Ovary (tissue), 9 donors: ENCODE results near the gene MRPL11. TPM values are rescaled to one million over a fixed set of nuclear protein-coding genes. Genes with fewer than 3 reads are reported as not detected.

Experiments used
- DNase-seq, 5 donors: peaks; one replicate each; pipeline ENCODE4 v3.0.0-alpha.2; 2019 to 2020
- H3K27ac ChIP-seq, 2 donors: fragments of 200-600 bp; one replicate each; pipeline versions ENCODE4 v1.5.1 to v1.8.0; 2019 to 2022
- H3K27me3 ChIP-seq: fragments of 200-600 bp; one replicate; pipeline ENCODE4 v1.8.0; 2022
- H3K36me3 ChIP-seq: fragments of 200-600 bp; sonication (generic); one replicate; pipeline ENCODE4 v1.5.1; 2019
- H3K4me1 ChIP-seq: one replicate; pipeline ENCODE4 v1.8.1; 2013; ENCODE audit warnings: mild to moderate bottlenecking, moderate library complexity; ENCODE audit not compliant: insufficient read depth
- H3K4me3 ChIP-seq: fragments of 200-600 bp; sonication (generic); one replicate; pipeline ENCODE4 v1.5.1; 2017
- H3K9me3 ChIP-seq, 2 donors: fragments of 200-600 bp in 1 of 2; sonication (generic) in 1 of 2; one replicate each; pipeline versions ENCODE4 v1.5.1 to v1.8.1; 2013 to 2019; ENCODE audit warnings: mild to moderate bottlenecking in 1 of 2, moderate library complexity in 1 of 2
- CTCF ChIP-seq, 3 donors: fragments of 450-650 bp in 2 of 3; fragments of 200-600 bp in 1 of 3; IDR thresholded peaks; one replicate each; pipeline versions ENCODE4 v1.5.1 to v1.8.0; 2016 to 2022; ENCODE audit warnings: antibody characterized with exemption in 3 of 3, mild to moderate bottlenecking in 1 of 3
- EP300 ChIP-seq: sonication (generic); formaldehyde crosslinking; IDR thresholded peaks from one replicate; pipeline ENCODE4 v1.6.1; 2017; ENCODE audit warnings: antibody characterized with exemption
- POLR2A ChIP-seq: fragments of 450-650 bp; IDR thresholded peaks from one replicate; pipeline ENCODE4 v1.6.1; 2017; ENCODE audit warnings: antibody characterized with exemption, mild to moderate bottlenecking, moderate library complexity
- WGBS, 3 donors: extraction: QIAGEN DNeasy Blood & Tissue Kit in 1 of 3; methylation state at CpG; one replicate each; pipeline versions ENCODE4 v1.1.5 to v1.1.7; 2013 to 2017; 5-methylcytosine and 5-hydroxymethylcytosine counted together
- intact Hi-C, 4 donors: fragments of 100-400 bp; cut with DNase I; formaldehyde crosslinking; loops; one replicate each; pipeline versions ENCODE4 v1.11.0 to v1.15.1; 2022 to 2023
- polyA plus RNA-seq, 2 donors: library from polyadenylated mRNA; stranded (reverse); fragments of 200-250 nt in 1 of 2; fragments of 350-450 nt in 1 of 2; fragmentation: Illumina TruSeq in 1 of 2; extraction: RNeasy Lipid Tissue Mini Kit (QIAGEN cat#74804) in 1 of 2; gene quantifications; one replicate each; pipeline ENCODE4 v1.2.3, GENCODE V29; 2013 to 2014
- total RNA-seq, 7 donors: library from RNA; depleted of rRNA in 2 of 7; stranded (reverse); fragments of >200 nt in 2 of 7; fragmentation: NEBNext Ultra II Directional in 3 of 7; extraction: Animal tissue kit (Norgen Biotek cat#: 25700) in 3 of 7; gene quantifications; one replicate each; pipeline versions ENCODE4 v1.1.0 to v1.2.4, GENCODE V29; 2016 to 2023
- donor health status: DM: no; HTN: no; CAD: no; lungs with moderate emphysema.
- donor health status: DM: no; HTN: no; CAD: no.
- donor health status: Bipolar disorder and iron deficiency.
- donor health status: DM: yes; HTN: yes; CAD: no.
- donor health status: DM: no; HTN: no; CAD: no.
- donor health status: DM: yes; HTN: yes; CAD: no.

Gene MRPL11
- total and polyA plus RNA-seq, 9 donors: 30.9 to 53.5 (median 41.4) TPM

- Histone ChIP-seq H3K4me1 (peaks cover 7% of the 10 kb centered on the region), H3K27me3 (no peaks in the 10 kb centered on the region), H3K36me3 (no peaks in the 10 kb centered on the region), H3K9me3 (no peaks in the 10 kb centered on the region), H3K27ac (no peak overlapping the region), H3K4me3 (no peak overlapping the region)
- 3 to 6% (median 4%) methylated on average over 19 to 30 of the region's 30 CpGs for WGBS, 3 donors
- intact Hi-C loops: loop anchor here in 1 of 4 donors (10.0 kb wide), 1 partner anchor 265 kb away; no protein-coding TSS in a partner anchor
- DNase-seq: no peak
- TF ChIP-seq EP300: no peak
Observed at GRCh38 chr11:66419825-66420224, 18.8 kb downstream of the MRPL11 start.

GRCh38 chr11:66418986-66419308, 19.7 kb downstream of the MRPL11 start:
- TF ChIP-seq POLR2A (no peak), CTCF (IDR thresholded peaks at IDR 0.05) (no peak), EP300 (no peak)
- Histone ChIP-seq H3K27me3 (no peaks in the 10 kb centered on the region), H3K9me3 (no peaks in the 10 kb centered on the region), H3K4me1 (peaks cover 7% of the 10 kb centered on the region), H3K36me3 (no peaks in the 10 kb centered on the region), H3K27ac (no peak overlapping the region), H3K4me3 (no peak overlapping the region)
- no peak for DNase-seq
- intact Hi-C loops: loop anchor here in 1 of 4 donors (10.0 kb wide), 1 partner anchor 266 kb away; no protein-coding TSS in a partner anchor
- WGBS, 3 donors: 33 to 48% (median 35%) methylated on average over 3 of the region's 3 CpGs

- peaks cover 7% of the 10 kb centered on the region for H3K4me1 ChIP-seq
- H3K9me3 ChIP-seq: no peaks in the 10 kb centered on the region
- H3K27ac ChIP-seq: no peak overlapping the region
- intact Hi-C loops: loop anchor here in 1 of 4 donors (10.0 kb wide), 1 partner anchor 266 kb away; no protein-coding TSS in a partner anchor
- peak; percentile 50 to 78 (median 69) for DNase-seq
- H3K27me3 ChIP-seq: no peaks in the 10 kb centered on the region
- no peak overlapping the region for H3K4me3 ChIP-seq
- 4 to 10% (median 9%) methylated on average over 16 of the region's 16 CpGs for WGBS, 3 donors
- TF ChIP-seq CTCF (IDR thresholded peaks at IDR 0.05) (no peak), POLR2A (no peak), EP300 (no peak)
- no peaks in the 10 kb centered on the region for H3K36me3 ChIP-seq
Observed at GRCh38 chr11:66418168-66418985, 20.3 kb downstream of the MRPL11 start.

GRCh38 chr11:66417000-66417399, 21.6 kb downstream of the MRPL11 start:
- Histone ChIP-seq H3K4me3 (no peak overlapping the region), H3K27me3 (no peaks in the 10 kb centered on the region), H3K36me3 (no peaks in the 10 kb centered on the region), H3K27ac (no peak overlapping the region), H3K4me1 (peaks cover 7% of the 10 kb centered on the region), H3K9me3 (no peaks in the 10 kb centered on the region)
- TF ChIP-seq CTCF (IDR thresholded peaks at IDR 0.05): no peak
- no peak for TF ChIP-seq EP300
- no peak for TF ChIP-seq POLR2A
- WGBS, 3 donors: 66 to 73% (median 72%) methylated on average over 11 of the region's 11 CpGs
- DNase-seq: no peak
- intact Hi-C loops: loop anchor here in 1 of 4 donors (10.0 kb wide), 1 partner anchor 268 kb away; no protein-coding TSS in a partner anchor

GRCh38 chr11:66415423-66415822, 23.2 kb downstream of the MRPL11 start:
- no peaks in the 10 kb centered on the region for H3K9me3 ChIP-seq
- H3K36me3 ChIP-seq: no peaks in the 10 kb centered on the region
- H3K27me3 ChIP-seq: no peaks in the 10 kb centered on the region
- TF ChIP-seq EP300: no peak
- TF ChIP-seq POLR2A: no peak
- no peak for TF ChIP-seq CTCF (IDR thresholded peaks at IDR 0.05)
- no peak for DNase-seq
- peaks cover 5% of the 10 kb centered on the region for H3K4me1 ChIP-seq
- 65 to 74% (median 65%) methylated on average over 2 of the region's 2 CpGs for WGBS, 3 donors
- no peak overlapping the region for H3K4me3 ChIP-seq
- intact Hi-C loops: loop anchor here in 1 of 4 donors (10.0 kb wide), 1 partner anchor 269 kb away; no protein-coding TSS in a partner anchor
- no peak overlapping the region for H3K27ac ChIP-seq
